K562 (cell line): Measurements from ENCODE around the gene PRR36. TPM values are rescaled to one million over a fixed set of nuclear protein-coding genes. Genes with fewer than 3 reads are reported as not detected.

ENCODE experiments used
- BRD4 ChIP-seq: fragments of 200-600 bp; sonication (generic); IDR thresholded peaks from 2 replicates; pipeline ENCODE4 v1.6.1; 2017; ENCODE audit warnings: inconsistent platforms
- CCNT2 ChIP-seq: IDR thresholded peaks from 2 replicates; pipeline ENCODE4 v1.6.1; 2011; ENCODE audit warnings: borderline replicate concordance, low read depth, mild to moderate bottlenecking, moderate library complexity, mixed read lengths, low read length; ENCODE audit not compliant: insufficient read length; ENCODE audit errors: extremely low read depth
- HDAC1 ChIP-seq, 2 experiments: fragments of 450-650 bp; IDR thresholded peaks; 2 replicates each; pipeline ENCODE4 v1.6.1; 2016 to 2017; ENCODE audit warnings: inconsistent platforms in 1 of 2, mild to moderate bottlenecking in 1 of 2, moderate library complexity in 1 of 2
- HES1 ChIP-seq: fragments of 450-650 bp; IDR thresholded peaks from 2 replicates; pipeline ENCODE4 v1.6.1; 2016; ENCODE audit warnings: low read depth, mild to moderate bottlenecking, moderate library complexity
- HNRNPH1 ChIP-seq: fragments of 200-400 bp; formaldehyde crosslinking; optimal IDR thresholded peaks from 2 replicates; pipeline ENCODE3; 2017; ENCODE audit warnings: low read depth, mild to moderate bottlenecking, low read length, moderate library complexity
- HOMEZ ChIP-seq: fragments of 250-450 bp; sonication (Bioruptor Pico); IDR thresholded peaks from 2 replicates; pipeline ENCODE4 v1.4.0; 2020; ENCODE audit warnings: mild to moderate bottlenecking, moderate library complexity
- MECOM ChIP-seq: fragments of 250-450 bp; sonication (Bioruptor Pico); IDR thresholded peaks from 2 replicates; pipeline ENCODE4 v1.8.0; 2022; ENCODE audit warnings: inconsistent platforms
- NR4A1 ChIP-seq, 2 experiments: fragments of 250-450 bp in 1 of 2; fragments of 450-650 bp in 1 of 2; sonication (Bioruptor Pico) in 1 of 2; IDR thresholded peaks; 2 replicates each; pipeline versions ENCODE4 v1.4.0 to v1.6.1; 2016 to 2020; ENCODE audit warnings: mild to moderate bottlenecking in 2 of 2, missing compliant biosample characterization in 1 of 2, missing genetic modification characterization in 1 of 2, moderate library complexity in 1 of 2
- POLR2G ChIP-seq: fragments of 200-400 bp; formaldehyde crosslinking; IDR thresholded peaks from 2 replicates; pipeline ENCODE4 v1.6.1; 2017; ENCODE audit warnings: low read depth, mild to moderate bottlenecking, antibody characterized with exemption, low read length, moderate library complexity
- RERE ChIP-seq: sonication (generic); formaldehyde crosslinking; IDR thresholded peaks from 2 replicates; pipeline ENCODE4 v1.8.0; 2023; ENCODE audit warnings: missing genetic modification reagents, mild to moderate bottlenecking, borderline replicate concordance
- SMARCA5 ChIP-seq: fragments of 450-650 bp; IDR thresholded peaks from 2 replicates; pipeline ENCODE4 v1.6.1; 2016
- TAF7 ChIP-seq: fragments of 450-650 bp; IDR thresholded peaks from 2 replicates; pipeline ENCODE4 v1.6.1; 2016; ENCODE audit warnings: missing genetic modification characterization, missing compliant biosample characterization
- TARDBP ChIP-seq: fragments of 450-650 bp; IDR thresholded peaks from 2 replicates; pipeline ENCODE4 v1.6.1; 2016
- TFE3 ChIP-seq: fragments of 450-650 bp; formaldehyde crosslinking; IDR thresholded peaks from 2 replicates; pipeline ENCODE4 v1.4.0; 2020; ENCODE audit warnings: mild to moderate bottlenecking, mixed read lengths
- TRIM24 ChIP-seq, 2 experiments: fragments of 450-650 bp; IDR thresholded peaks; 2 replicates each; pipeline ENCODE4 v1.6.1; 2016
- ZFP36 ChIP-seq: fragments of 150-350 bp; IDR thresholded peaks from 2 replicates; pipeline ENCODE4 v1.6.1; 2018; ENCODE audit warnings: low read length, low read depth; ENCODE audit not compliant: partially characterized antibody
- ZNF174 ChIP-seq: fragments of 250-450 bp; sonication (Bioruptor Pico); IDR thresholded peaks from 2 replicates; pipeline ENCODE4 v1.4.0; 2020; ENCODE audit warnings: mild to moderate bottlenecking
- polyA plus RNA-seq, 8 experiments: library from polyadenylated mRNA; depleted of rRNA in 4 of 8; stranded (reverse) in 5 of 8; unstranded in 3 of 8; fragments of >200 nt; fragmentation: Nextera tagmentation in 2 of 8; fragmentation: Illumina TruSeq in 1 of 8; extraction: Ambion mirVana in 2 of 8; extraction: Trizol in 1 of 8; gene quantifications; 2 replicates each; pipeline versions ENCODE4 v1.2.1 to v1.2.3, GENCODE V29; 2011 to 2014; ENCODE audit warnings: inconsistent platforms in 1 of 8, missing spikeins in 1 of 8
- total RNA-seq, 7 experiments: library from RNA; depleted of rRNA in 6 of 7; stranded (reverse); fragments of >200 nt in 6 of 7; fragmentation: Illumina TruSeq in 2 of 7; extraction: Trizol in 2 of 7; gene quantifications; 2 replicates each; pipeline versions ENCODE4 v1.2.1 to v1.2.3, GENCODE V29; 2011 to 2021; ENCODE audit warnings: low replicate concordance in 1 of 7

Gene PRR36
- total and polyA plus RNA-seq, 9 of the 15 experiments (the other 6 are each of a cell fraction or from before 2014, with no cell fraction given): 0.05 to 0.42 (median 0.06) TPM; not detected in 6

GRCh38 chr19:7919610-7920518, 45.7 kb upstream of the PRR36 start, which contains the start of gene SNAPC2 (continued):
- no peak for TF ChIP-seq BRD4
- TF ChIP-seq TFE3 (CRISPR knock-in tag): no peak
- no peak for TF ChIP-seq SMARCA5
- TF ChIP-seq MECOM: no peak
- TF ChIP-seq HDAC1 (IDR thresholded peaks at IDR 0.05): peak in 1 of 2 experiments; percentile 74; a peak in 2 of 4 replicates
- no peak for TF ChIP-seq TAF7
- TF ChIP-seq POLR2G: peak; percentile 78
- no peak for TF ChIP-seq RERE (CRISPR knock-in tag)
- no peak for TF ChIP-seq NR4A1 (CRISPR knock-in tag; IDR thresholded peaks at IDR 0.05)
- no peak for TF ChIP-seq NR4A1 (tag; IDR thresholded peaks at IDR 0.05)
- TF ChIP-seq TRIM24 (IDR thresholded peaks at IDR 0.05): no peak
- TF ChIP-seq CCNT2: peak; percentile 68
- no peak for TF ChIP-seq HNRNPH1
- no peak for TF ChIP-seq HES1
- TF ChIP-seq TARDBP: no peak
- TF ChIP-seq HOMEZ (CRISPR knock-in tag): no peak
- TF ChIP-seq ZFP36: no peak
- TF ChIP-seq ZNF174 (CRISPR knock-in tag): no peak
